Measurements from ENCODE around the gene ZSWIM5. TPM values are rescaled to one million over a fixed set of nuclear protein-coding genes. Genes with fewer than 3 reads are reported as not detected.

The ZSWIM5 gene
- polyA plus RNA-seq, 1 donor (not counting 4 experiments of a cell fraction or from before 2014, with no cell fraction given), result 0.03 TPM

- Histone ChIP-seq H4K20me1 (ENCODE audit: control insufficient read depth, extremely low read depth, insufficient read depth, low read length) (no peaks in the 10 kb centered on the region), H3K79me2 (ENCODE audit: control insufficient read depth, insufficient read depth, low read length) (no peaks in the 10 kb centered on the region), H3K4me3 (ENCODE audit: control insufficient read depth in 2 of 3, extremely low read depth in 1 of 3, insufficient read depth in 2 of 3, low read depth in 1 of 3, low read length in 3 of 3) (no peak overlapping the region), H3K9ac (ENCODE audit: control insufficient read depth, extremely low read depth, insufficient read depth, low read length) (no peak overlapping the region), H3K27ac (ENCODE audit: control insufficient read depth, insufficient read depth, low read length) (no peak overlapping the region), H3K4me2 (ENCODE audit: control insufficient read depth, extremely low read depth, insufficient read depth, low read depth, low read length) (no peak overlapping the region), H2AFZ (ENCODE audit: control insufficient read depth, low read length) (no peak overlapping the region), H3K36me3 (ENCODE audit: control insufficient read depth in 2 of 2, extremely low read depth in 1 of 2, insufficient read depth in 2 of 2, low read length in 2 of 2) (no peaks in the 10 kb centered on the region), H3K9me3 (ENCODE audit: control insufficient read depth, low read depth, low read length) (no peaks in the 10 kb centered on the region), H3K4me1 (ENCODE audit: control insufficient read depth, extremely low read depth, insufficient read depth, low read length) (no peaks in the 10 kb centered on the region), H3K27me3 (ENCODE audit: control insufficient read depth, extremely low read depth, insufficient read depth, low read length) (no peaks in the 10 kb centered on the region), H3K9me1 (ENCODE audit: control insufficient read depth, extremely low read depth, insufficient read depth, low read length) (no peaks in the 10 kb centered on the region)
- dilution Hi-C loops (cut with MboI; ENCODE audit: extremely low pct_ligation_motif_present, low sequenced_read_pairs), result no loop called here
- FAIRE-seq, result no peak
- DNase-seq (ENCODE audit: low read depth, low spot score), result no peak
- no peak for TF ChIP-seq EZH2 (IDR thresholded peaks at IDR 0.05; ENCODE audit: low read length)
- TF ChIP-seq CTCF (optimal IDR thresholded peaks at IDR 0.05 in 1 of 3, IDR thresholded peaks at IDR 0.05 in 1 of 3, conservative IDR thresholded peaks at IDR 0.05 in 1 of 3; ENCODE audit: extremely low read depth in 1 of 3, insufficient read depth in 2 of 3, low read length in 3 of 3), result no peak
Observed at GRCh38 chr1:45033356-45033755, 173.0 kb downstream of the ZSWIM5 start.

GRCh38 chr1:45032837-45033236 is 173.6 kb downstream of the ZSWIM5 start:
- H3K4me3 ChIP-seq (ENCODE audit: control insufficient read depth in 2 of 3, extremely low read depth in 1 of 3, insufficient read depth in 2 of 3, low read depth in 1 of 3, low read length in 3 of 3), result no peak overlapping the region
- no peaks in the 10 kb centered on the region for H3K9me3 ChIP-seq (ENCODE audit: control insufficient read depth, low read depth, low read length)
- no peak overlapping the region for H2AFZ ChIP-seq (ENCODE audit: control insufficient read depth, low read length)
- H3K4me1 ChIP-seq (ENCODE audit: control insufficient read depth, extremely low read depth, insufficient read depth, low read length), result no peaks in the 10 kb centered on the region
- no peak for DNase-seq (ENCODE audit: low read depth, low spot score)
- no peak overlapping the region for H3K9ac ChIP-seq (ENCODE audit: control insufficient read depth, extremely low read depth, insufficient read depth, low read length)
- no peak overlapping the region for H3K27ac ChIP-seq (ENCODE audit: control insufficient read depth, insufficient read depth, low read length)
- H3K27me3 ChIP-seq (ENCODE audit: control insufficient read depth, extremely low read depth, insufficient read depth, low read length), result no peaks in the 10 kb centered on the region
- H3K36me3 ChIP-seq (ENCODE audit: control insufficient read depth in 2 of 2, extremely low read depth in 1 of 2, insufficient read depth in 2 of 2, low read length in 2 of 2), result no peaks in the 10 kb centered on the region
- no peaks in the 10 kb centered on the region for H4K20me1 ChIP-seq (ENCODE audit: control insufficient read depth, extremely low read depth, insufficient read depth, low read length)
- no peaks in the 10 kb centered on the region for H3K9me1 ChIP-seq (ENCODE audit: control insufficient read depth, extremely low read depth, insufficient read depth, low read length)
- no peak for FAIRE-seq
- TF ChIP-seq CTCF (optimal IDR thresholded peaks at IDR 0.05 in 1 of 3, IDR thresholded peaks at IDR 0.05 in 1 of 3, conservative IDR thresholded peaks at IDR 0.05 in 1 of 3; ENCODE audit: extremely low read depth in 1 of 3, insufficient read depth in 2 of 3, low read length in 3 of 3) (no peak), EZH2 (IDR thresholded peaks at IDR 0.05; ENCODE audit: low read length) (no peak)
- H3K4me2 ChIP-seq (ENCODE audit: control insufficient read depth, extremely low read depth, insufficient read depth, low read depth, low read length), result no peak overlapping the region
- no peaks in the 10 kb centered on the region for H3K79me2 ChIP-seq (ENCODE audit: control insufficient read depth, insufficient read depth, low read length)
- dilution Hi-C loops (cut with MboI; ENCODE audit: extremely low pct_ligation_motif_present, low sequenced_read_pairs), result no loop called here

Data from keratinocyte (primary cell).